HG02884 (cell line): ENCODE results near the gene DIPK1B.

Source experiments
- ATAC-seq: cut with Tn5 transposase; IDR thresholded peaks from one replicate; pipeline ENCODE4 v1.9.1; 2021; ENCODE audit warnings: mild to moderate bottlenecking, moderate library complexity; ENCODE audit not compliant: unreplicated experiment

DIPK1B gene

GRCh38 chr9:136733611-136734010 lies 21.2 kb downstream of the DIPK1B start:
- ATAC-seq = no peak

GRCh38 chr9:136734837-136735496 lies 22.6 kb downstream of the DIPK1B start:
- ATAC-seq = no peak

GRCh38 chr9:136735812-136736480 lies 23.6 kb downstream of the DIPK1B start:
- no peak for ATAC-seq

GRCh38 chr9:136738960-136739359 lies 26.6 kb downstream of the DIPK1B start:
- no peak for ATAC-seq

- no peak for ATAC-seq
These were observed 27.1 kb downstream of the DIPK1B start for GRCh38 chr9:136739509-136739908.

GRCh38 chr9:136740069-136740468 lies 27.7 kb downstream of the DIPK1B start:
- ATAC-seq = no peak

- ATAC-seq = no peak
These were observed 28.1 kb downstream of the DIPK1B start for GRCh38 chr9:136740491-136740890.

- no peak for ATAC-seq
These were observed 28.9 kb downstream of the DIPK1B start for GRCh38 chr9:136740971-136741882.

GRCh38 chr9:136741883-136742571 lies 29.7 kb downstream of the DIPK1B start:
- no peak for ATAC-seq

GRCh38 chr9:136742591-136743391 lies 30.4 kb downstream of the DIPK1B start, which contains the start of gene LCN10:
Gene LCN10 (minus strand): TSS chr9:136742940. CDS start chr9:136742903, 37 bp downstream.
- ATAC-seq = no peak

GRCh38 chr9:136743639-136744211 lies 31.4 kb downstream of the DIPK1B start:
- no peak for ATAC-seq

GRCh38 chr9:136744773-136745172 lies 32.4 kb downstream of the DIPK1B start:
- no peak for ATAC-seq

- ATAC-seq = no peak
These were observed 33.2 kb downstream of the DIPK1B start for GRCh38 chr9:136745389-136746154.

- ATAC-seq = no peak
These were observed 33.8 kb downstream of the DIPK1B start for GRCh38 chr9:136746155-136746490.

GRCh38 chr9:136746621-136747020 lies 34.2 kb downstream of the DIPK1B start:
- no peak for ATAC-seq

- ATAC-seq = no peak
These were observed 35.0 kb downstream of the DIPK1B start for GRCh38 chr9:136747161-136748060.

GRCh38 chr9:136748201-136748600 lies 35.8 kb downstream of the DIPK1B start, which contains the start of gene LCN6:
Gene LCN6 (minus strand): TSS chr9:136748525. CDS start chr9:136748483, 42 bp downstream.
- ATAC-seq = no peak
